ENCODE data around the gene GLG1. TPM values are rescaled to one million over a fixed set of nuclear protein-coding genes. Genes with fewer than 3 reads are reported as not detected.

Gene GLG1
- total RNA-seq, 1 experiment from 2014 or later: 487 TPM

GRCh38 chr16:74611721-74612120 is 4.8 kb upstream of the GLG1 start:
- DNase-seq (ENCODE audit: low spot score): no peak
- H3K27ac ChIP-seq (ENCODE audit: low read depth, low read length, poor library complexity, severe bottlenecking): no peak overlapping the region
- H3K4me1 ChIP-seq (ENCODE audit: insufficient read depth, low read length, poor library complexity, severe bottlenecking): peaks cover 7% of the 10 kb centered on the region
- H3K36me3 ChIP-seq (ENCODE audit: insufficient read depth, low read length, poor library complexity, severe bottlenecking): no peaks in the 10 kb centered on the region
- H3K4me3 ChIP-seq (ENCODE audit: low read depth, low read length, poor library complexity, severe bottlenecking): no peak overlapping the region
- no peaks in the 10 kb centered on the region for H3K27me3 ChIP-seq (replicated peaks; ENCODE audit: insufficient read depth, low read depth, low read length, poor library complexity)
- CTCF ChIA-PET: no interaction called here
- POLR2A ChIA-PET (ENCODE audit: low non-redundant PET): no interaction called here
- TF ChIP-seq CTCF (conservative IDR thresholded peaks at IDR 0.05; ENCODE audit: low read depth, low read length) (no peak), EZH2 (IDR thresholded peaks at IDR 0.05; ENCODE audit: borderline replicate concordance, low read depth, low read length, poor library complexity, severe bottlenecking) (no peak)
- no TSS peak for BruUV-seq (replicated peaks)
- H3K9me3 ChIP-seq (ENCODE audit: low read depth, low read length, poor library complexity, severe bottlenecking): peaks cover 4% of the 10 kb centered on the region
- intact Hi-C loops (cut with micrococcal nuclease; ENCODE audit: unreplicated experiment): no loop called here

- Histone ChIP-seq H3K4me1 (ENCODE audit: insufficient read depth, low read length, poor library complexity, severe bottlenecking) (peaks cover 7% of the 10 kb centered on the region), H3K4me3 (ENCODE audit: low read depth, low read length, poor library complexity, severe bottlenecking) (no peak overlapping the region), H3K36me3 (ENCODE audit: insufficient read depth, low read length, poor library complexity, severe bottlenecking) (peaks cover 10% of the 10 kb centered on the region), H3K27ac (ENCODE audit: low read depth, low read length, poor library complexity, severe bottlenecking) (peak overlapping the region; percentile 94), H3K27me3 (replicated peaks; ENCODE audit: insufficient read depth, low read depth, low read length, poor library complexity) (no peaks in the 10 kb centered on the region), H3K9me3 (ENCODE audit: low read depth, low read length, poor library complexity, severe bottlenecking) (peaks cover 4% of the 10 kb centered on the region)
- POLR2A ChIA-PET (ENCODE audit: low non-redundant PET): no interaction called here
- CTCF ChIA-PET: no interaction called here
- TF ChIP-seq CTCF (conservative IDR thresholded peaks at IDR 0.05; ENCODE audit: low read depth, low read length) (no peak), EZH2 (IDR thresholded peaks at IDR 0.05; ENCODE audit: borderline replicate concordance, low read depth, low read length, poor library complexity, severe bottlenecking) (no peak)
- intact Hi-C loops (cut with micrococcal nuclease; ENCODE audit: unreplicated experiment): loop anchor here (10.0 kb wide), 1 partner anchor 114 kb away; no protein-coding TSS in a partner anchor
- peak; percentile 51 for DNase-seq (ENCODE audit: low spot score)
- BruUV-seq (replicated peaks): no TSS peak
Observed at GRCh38 chr16:74608944-74609343, 2.0 kb upstream of the GLG1 start.

GRCh38 chr16:74608381-74608780 is 1.5 kb upstream of the GLG1 start:
- CTCF ChIA-PET: no interaction called here
- Histone ChIP-seq H3K4me3 (ENCODE audit: low read depth, low read length, poor library complexity, severe bottlenecking) (no peak overlapping the region), H3K4me1 (ENCODE audit: insufficient read depth, low read length, poor library complexity, severe bottlenecking) (peaks cover 7% of the 10 kb centered on the region), H3K9me3 (ENCODE audit: low read depth, low read length, poor library complexity, severe bottlenecking) (peaks cover 4% of the 10 kb centered on the region), H3K27ac (ENCODE audit: low read depth, low read length, poor library complexity, severe bottlenecking) (peak overlapping the region; percentile 94), H3K36me3 (ENCODE audit: insufficient read depth, low read length, poor library complexity, severe bottlenecking) (peaks cover 15% of the 10 kb centered on the region), H3K27me3 (replicated peaks; ENCODE audit: insufficient read depth, low read depth, low read length, poor library complexity) (no peaks in the 10 kb centered on the region)
- TF ChIP-seq CTCF (conservative IDR thresholded peaks at IDR 0.05; ENCODE audit: low read depth, low read length) (no peak), EZH2 (IDR thresholded peaks at IDR 0.05; ENCODE audit: borderline replicate concordance, low read depth, low read length, poor library complexity, severe bottlenecking) (no peak)
- intact Hi-C loops (cut with micrococcal nuclease; ENCODE audit: unreplicated experiment): loop anchor here (10.0 kb wide), 1 partner anchor 114 kb away; no protein-coding TSS in a partner anchor
- BruUV-seq (replicated peaks): no TSS peak
- POLR2A ChIA-PET (ENCODE audit: low non-redundant PET): interaction anchor here (0.6 kb wide), 1 partner anchor 10 kb away, joined by 3 read pairs; no protein-coding TSS in a partner anchor
- DNase-seq (ENCODE audit: low spot score): no peak

Data from A673 (cell line).